Vagina (tissue), 2 donors: Measurements from ENCODE around the gene AIMP1. TPM values are rescaled to one million over a fixed set of nuclear protein-coding genes. Genes with fewer than 3 reads are reported as not detected.

Experiments
- DNase-seq, 2 donors: peaks; one replicate each; pipeline ENCODE4 v3.0.0-alpha.2; 2017; ENCODE audit errors: extremely low spot score in 2 of 2
- H3K27ac ChIP-seq: fragments of 200-600 bp; sonication (generic); one replicate; pipeline ENCODE4 v1.5.1; 2019
- H3K27me3 ChIP-seq: fragments of 200-600 bp; sonication (generic); one replicate; pipeline ENCODE4 v1.5.1; 2019
- H3K36me3 ChIP-seq, 2 donors: fragments of 200-600 bp; sonication (generic); one replicate each; pipeline ENCODE4 v1.5.1; 2017 to 2019
- H3K4me1 ChIP-seq: fragments of 200-600 bp; sonication (generic); one replicate; pipeline ENCODE4 v1.5.1; 2019
- H3K4me3 ChIP-seq, 2 donors: fragments of 200-600 bp; sonication (generic); 1 replicate in 1 of 2; 2 replicates in 1 of 2; pipeline ENCODE4 v1.5.1; 2016 to 2019
- H3K9me3 ChIP-seq: fragments of 200-600 bp; sonication (generic); one replicate; pipeline ENCODE4 v1.5.1; 2019
- POLR2A ChIP-seq, 2 donors: fragments of 450-650 bp; IDR thresholded peaks; one replicate each; pipeline ENCODE4 v1.6.1; 2017; ENCODE audit warnings: antibody characterized with exemption in 2 of 2, mild to moderate bottlenecking in 2 of 2, moderate library complexity in 2 of 2
- POLR2AphosphoS5 ChIP-seq, 2 donors: sonication (generic); formaldehyde crosslinking; IDR thresholded peaks; one replicate each; pipeline ENCODE4 v1.9.0; 2017; ENCODE audit warnings: antibody characterized with exemption in 2 of 2, mild to moderate bottlenecking in 2 of 2, low read depth in 1 of 2; ENCODE audit not compliant: insufficient read depth in 1 of 2
- intact Hi-C: fragments of 100-400 bp; cut with DNase I; formaldehyde crosslinking; loops from one replicate; pipeline ENCODE4 v1.15.1; 2023
- total RNA-seq: library from RNA; depleted of rRNA; stranded (reverse); fragments of >200 nt; gene quantifications from one replicate; pipeline ENCODE4 v1.2.3, GENCODE V29; 2016
- TF ChIP-seq, protein P1 (sequence below), 3 experiments: fragments of 450-650 bp in 2 of 3; fragments of 200-600 bp in 1 of 3; sonication (generic) in 1 of 3; IDR thresholded peaks; one replicate each; pipeline ENCODE4 v1.5.1; 2017 to 2019; ENCODE audit warnings: antibody characterized with exemption in 3 of 3, mild to moderate bottlenecking in 2 of 3, moderate library complexity in 2 of 3

The AIMP1 gene
- total RNA-seq, 1 donor from 2014 or later = 19.4 TPM

DNA sequence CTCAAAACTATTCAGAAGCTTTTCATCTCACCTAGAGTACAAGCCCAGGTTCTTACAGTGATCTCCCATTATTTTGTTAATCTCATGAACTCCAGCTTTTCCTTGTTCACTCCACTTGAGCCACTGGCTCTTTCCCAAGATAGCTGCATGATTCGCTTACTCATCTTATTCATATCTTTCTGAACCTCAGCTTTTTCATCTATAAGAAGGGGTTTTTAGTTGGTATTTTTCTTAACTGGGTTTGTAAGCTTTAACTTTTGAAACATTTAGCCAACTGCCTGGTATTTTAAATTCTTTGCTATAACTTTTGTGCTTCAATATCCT, 28.3 kb downstream of the AIMP1 start:
- no peaks in the 10 kb centered on the region for H3K9me3 ChIP-seq
- intact Hi-C loops = no loop called here
- TF ChIP-seq, protein P1, sequence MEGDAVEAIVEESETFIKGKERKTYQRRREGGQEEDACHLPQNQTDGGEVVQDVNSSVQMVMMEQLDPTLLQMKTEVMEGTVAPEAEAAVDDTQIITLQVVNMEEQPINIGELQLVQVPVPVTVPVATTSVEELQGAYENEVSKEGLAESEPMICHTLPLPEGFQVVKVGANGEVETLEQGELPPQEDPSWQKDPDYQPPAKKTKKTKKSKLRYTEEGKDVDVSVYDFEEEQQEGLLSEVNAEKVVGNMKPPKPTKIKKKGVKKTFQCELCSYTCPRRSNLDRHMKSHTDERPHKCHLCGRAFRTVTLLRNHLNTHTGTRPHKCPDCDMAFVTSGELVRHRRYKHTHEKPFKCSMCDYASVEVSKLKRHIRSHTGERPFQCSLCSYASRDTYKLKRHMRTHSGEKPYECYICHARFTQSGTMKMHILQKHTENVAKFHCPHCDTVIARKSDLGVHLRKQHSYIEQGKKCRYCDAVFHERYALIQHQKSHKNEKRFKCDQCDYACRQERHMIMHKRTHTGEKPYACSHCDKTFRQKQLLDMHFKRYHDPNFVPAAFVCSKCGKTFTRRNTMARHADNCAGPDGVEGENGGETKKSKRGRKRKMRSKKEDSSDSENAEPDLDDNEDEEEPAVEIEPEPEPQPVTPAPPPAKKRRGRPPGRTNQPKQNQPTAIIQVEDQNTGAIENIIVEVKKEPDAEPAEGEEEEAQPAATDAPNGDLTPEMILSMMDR (IDR thresholded peaks at IDR 0.05) = no peak
- TF ChIP-seq POLR2A (IDR thresholded peaks at IDR 0.05) (no peak), POLR2AphosphoS5 (IDR thresholded peaks at IDR 0.05; ENCODE audit: insufficient read depth in 1 of 2, low read depth in 1 of 2) (no peak)
- H3K4me1 ChIP-seq = no peaks in the 10 kb centered on the region
- peaks cover 0 to 23% of the 10 kb centered on the region in 2 donors for H3K36me3 ChIP-seq
- H3K4me3 ChIP-seq = no peak overlapping the region
- no peak overlapping the region for H3K27ac ChIP-seq
- no peaks in the 10 kb centered on the region for H3K27me3 ChIP-seq
- DNase-seq = no peak

DNA sequence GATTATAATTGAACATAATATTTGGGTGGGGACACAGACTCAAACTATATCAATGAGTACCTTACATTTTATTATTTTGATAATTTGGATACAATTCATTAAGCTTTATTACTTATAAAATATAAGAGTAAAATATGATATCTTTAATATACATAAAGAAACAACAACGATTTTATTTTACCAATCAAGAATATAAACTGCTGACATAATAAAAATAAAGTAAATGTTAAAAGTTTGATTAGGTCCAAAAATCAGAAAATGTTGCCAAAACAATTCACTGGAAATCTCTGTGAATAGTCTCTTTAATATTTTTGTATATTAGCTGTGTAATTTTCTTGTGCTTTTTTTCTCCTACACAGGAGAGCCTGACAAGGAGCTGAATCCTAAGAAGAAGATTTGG, 30.8 kb downstream of the AIMP1 start:
- no peak overlapping the region for H3K4me3 ChIP-seq
- intact Hi-C loops = no loop called here
- no peaks in the 10 kb centered on the region for H3K27me3 ChIP-seq
- TF ChIP-seq, protein P1 (IDR thresholded peaks at IDR 0.05) = no peak
- TF ChIP-seq POLR2AphosphoS5 (IDR thresholded peaks at IDR 0.05; ENCODE audit: insufficient read depth in 1 of 2, low read depth in 1 of 2) (no peak), POLR2A (IDR thresholded peaks at IDR 0.05) (no peak)
- no peak for DNase-seq
- H3K4me1 ChIP-seq = no peaks in the 10 kb centered on the region
- H3K36me3 ChIP-seq = peaks cover 0 to 21% of the 10 kb centered on the region in 2 donors
- no peak overlapping the region for H3K27ac ChIP-seq
- no peaks in the 10 kb centered on the region for H3K9me3 ChIP-seq

DNA sequence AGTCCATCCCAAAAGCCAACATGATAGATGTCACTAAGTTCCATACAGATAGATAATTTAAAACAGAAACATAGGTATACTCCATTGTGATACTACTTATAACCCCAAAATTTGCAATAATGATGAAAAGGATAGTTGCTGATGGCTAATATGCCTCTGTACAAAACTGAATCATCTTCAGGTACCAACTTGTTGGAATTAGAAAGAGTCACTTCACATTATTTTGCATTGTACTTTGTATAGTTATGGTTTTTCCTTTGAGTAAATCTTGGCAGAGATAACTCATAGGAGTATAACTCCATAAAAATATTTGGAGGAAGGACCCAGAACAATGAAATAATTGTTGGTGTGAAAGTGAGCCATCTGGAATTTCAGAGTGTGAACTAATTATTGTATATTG, 34.7 kb downstream of the AIMP1 start:
- no peak overlapping the region for H3K27ac ChIP-seq
- H3K27me3 ChIP-seq = no peaks in the 10 kb centered on the region
- no peak overlapping the region for H3K4me3 ChIP-seq
- peaks cover 0 to 21% of the 10 kb centered on the region in 2 donors for H3K36me3 ChIP-seq
- no peaks in the 10 kb centered on the region for H3K9me3 ChIP-seq
- intact Hi-C loops = no loop called here
- DNase-seq = no peak
- TF ChIP-seq, protein P1 (IDR thresholded peaks at IDR 0.05) = no peak
- TF ChIP-seq POLR2A (IDR thresholded peaks at IDR 0.05) = no peak
- no peak for TF ChIP-seq POLR2AphosphoS5 (IDR thresholded peaks at IDR 0.05; ENCODE audit: insufficient read depth in 1 of 2, low read depth in 1 of 2)
- no peaks in the 10 kb centered on the region for H3K4me1 ChIP-seq

DNA sequence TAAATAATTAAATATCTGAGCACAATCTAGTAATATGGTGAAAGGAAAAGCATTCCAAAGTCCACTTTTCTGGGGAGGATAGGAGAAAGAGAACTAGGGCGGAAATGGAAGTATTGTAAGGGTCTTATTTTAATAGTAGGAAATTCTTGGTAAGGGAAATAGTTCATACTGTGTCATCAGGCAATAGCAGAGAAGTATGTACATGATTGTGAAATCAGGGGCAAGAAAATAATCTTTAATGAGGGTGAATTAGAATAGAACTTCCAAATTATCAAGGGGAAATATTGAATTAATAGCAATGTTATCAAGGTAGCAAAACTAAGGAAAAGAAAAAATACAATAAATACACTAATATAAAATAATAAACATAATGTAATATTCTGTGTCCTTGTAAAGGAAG, 37.4 kb downstream of the AIMP1 start:
- Histone ChIP-seq H3K4me3 (no peak overlapping the region), H3K27me3 (no peaks in the 10 kb centered on the region), H3K9me3 (no peaks in the 10 kb centered on the region), H3K4me1 (no peaks in the 10 kb centered on the region), H3K27ac (no peak overlapping the region), H3K36me3 (peaks cover 0 to 12% of the 10 kb centered on the region in 2 donors)
- no peak for DNase-seq
- intact Hi-C loops = no loop called here
- TF ChIP-seq POLR2AphosphoS5 (IDR thresholded peaks at IDR 0.05; ENCODE audit: insufficient read depth in 1 of 2, low read depth in 1 of 2) = no peak
- TF ChIP-seq, protein P1 (IDR thresholded peaks at IDR 0.05) = no peak
- no peak for TF ChIP-seq POLR2A (IDR thresholded peaks at IDR 0.05)

DNA sequence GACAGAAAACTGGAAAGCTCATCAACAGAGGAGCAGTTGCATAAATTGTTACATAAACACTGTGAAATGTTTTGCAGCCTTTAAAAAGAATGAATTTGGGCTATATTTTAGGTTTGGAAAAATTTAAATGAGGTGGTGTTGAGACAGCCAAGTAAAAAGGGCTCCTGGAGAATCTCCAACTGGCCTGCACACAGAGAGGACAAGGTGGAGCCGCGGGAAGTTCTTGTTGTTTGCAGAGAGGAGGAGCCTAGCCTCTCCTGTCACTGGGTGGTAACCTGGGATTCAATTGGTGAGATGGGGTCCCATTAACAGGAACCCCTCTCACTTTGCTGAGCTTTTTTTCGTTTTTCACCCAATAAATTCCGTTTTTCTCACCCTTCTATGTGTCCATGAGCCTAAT, 38.8 kb downstream of the AIMP1 start:
- H3K36me3 ChIP-seq = peaks cover 0 to 3% of the 10 kb centered on the region in 2 donors
- H3K27me3 ChIP-seq = no peaks in the 10 kb centered on the region
- no peak overlapping the region for H3K27ac ChIP-seq
- H3K4me1 ChIP-seq = no peaks in the 10 kb centered on the region
- no peak overlapping the region for H3K4me3 ChIP-seq
- TF ChIP-seq POLR2A (IDR thresholded peaks at IDR 0.05) = no peak
- TF ChIP-seq, protein P1 (IDR thresholded peaks at IDR 0.05) = no peak
- TF ChIP-seq POLR2AphosphoS5 (IDR thresholded peaks at IDR 0.05; ENCODE audit: insufficient read depth in 1 of 2, low read depth in 1 of 2) = no peak
- no peaks in the 10 kb centered on the region for H3K9me3 ChIP-seq
- no peak for DNase-seq
- intact Hi-C loops = no loop called here
